Left renal pelvis (tissue), 4 donors: ENCODE data around the gene ARL6IP4. TPM values are rescaled to one million over a fixed set of nuclear protein-coding genes. Genes with fewer than 3 reads are reported as not detected.
"Not testable (repeated sequence)": the region's sequence is repeated elsewhere in the genome, so short reads cannot be mapped to it uniquely, and the experiment has no call there.

Experiments
- DNase-seq, 4 donors: peaks; one replicate each; pipeline ENCODE4 v3.0.0-alpha.2; 2013; ENCODE audit warnings: low read depth in 4 of 4, low spot score in 3 of 4
- polyA plus RNA-seq, 4 donors: library from polyadenylated mRNA; unstranded; fragments of 120-200 nt; gene quantifications; one replicate each; pipeline ENCODE4 v1.2.1, GENCODE V29; 2013; ENCODE audit not compliant: insufficient read length in 4 of 4

The ARL6IP4 gene
- polyA plus RNA-seq = 100 to 1,000 TPM; 125 to 204 (median 146) TPM

DNA sequence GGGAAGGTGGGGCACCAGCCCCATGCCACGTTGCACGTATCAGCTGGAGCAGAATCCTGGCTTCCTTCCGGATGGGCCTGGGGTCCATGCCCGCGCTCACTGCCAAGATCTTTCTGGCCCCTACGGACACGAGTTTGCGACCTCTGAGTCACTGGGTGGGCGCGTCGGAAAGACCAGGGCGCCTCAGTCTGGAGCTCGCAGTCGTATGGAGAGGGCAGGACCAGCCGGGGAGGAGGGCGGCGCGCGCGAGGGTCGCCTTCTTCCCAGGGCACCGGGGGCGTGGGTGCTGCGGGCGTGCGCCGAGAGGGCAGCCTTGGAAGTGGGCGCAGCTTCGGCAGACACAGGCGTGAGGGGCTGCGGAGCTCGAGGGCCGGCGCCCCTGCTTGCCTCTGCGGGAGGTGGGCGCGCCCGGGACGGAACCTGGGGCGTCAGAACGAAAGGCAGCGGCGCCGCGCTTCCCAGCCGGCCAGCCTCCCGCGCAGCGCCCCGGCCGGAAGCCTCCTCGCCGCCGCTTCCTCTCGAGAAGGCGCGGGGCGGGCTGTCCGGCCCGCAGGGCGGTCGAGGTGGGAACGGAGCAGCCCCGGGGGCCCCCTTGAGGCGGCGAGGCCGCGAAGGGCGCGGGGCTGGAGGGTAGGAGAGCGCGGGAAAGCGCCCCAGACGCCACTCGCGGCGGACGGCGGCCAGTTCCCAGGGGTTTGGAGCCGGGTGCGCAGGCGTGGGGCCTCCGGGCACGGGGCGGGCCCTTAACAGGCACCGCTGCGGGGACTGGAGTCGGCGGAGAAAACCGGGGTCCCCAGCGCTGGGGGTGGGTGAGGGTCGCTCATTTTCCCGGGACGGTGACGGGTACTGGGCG is at the start of gene ARL6IP4:
ARL6IP4 (plus strand) TSS at position 499 of the 853 bp plus-strand sequence. CDS start 459 bp downstream, outside the sequence.
- no peak for DNase-seq

DNA sequence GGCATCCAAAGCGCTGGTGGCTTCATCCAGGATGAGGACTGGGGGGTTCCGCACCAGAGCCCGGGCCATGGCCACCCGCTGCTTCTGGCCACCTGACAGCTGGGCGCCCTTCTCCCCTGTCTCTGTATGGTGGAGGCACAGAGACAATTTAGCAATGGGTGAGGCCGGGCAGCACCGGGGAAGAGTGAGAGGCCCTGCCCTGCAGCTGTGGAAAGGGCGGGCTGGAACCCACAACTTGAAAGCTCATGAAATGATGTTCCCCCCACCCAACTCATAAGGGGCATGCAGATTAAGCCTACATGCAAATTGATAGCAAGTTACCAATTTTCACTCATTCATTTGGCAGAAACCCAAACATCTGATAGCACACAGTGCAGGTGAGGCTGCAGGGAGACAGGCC is 48.3 kb upstream of the ARL6IP4 start:
- no peak for DNase-seq

DNA sequence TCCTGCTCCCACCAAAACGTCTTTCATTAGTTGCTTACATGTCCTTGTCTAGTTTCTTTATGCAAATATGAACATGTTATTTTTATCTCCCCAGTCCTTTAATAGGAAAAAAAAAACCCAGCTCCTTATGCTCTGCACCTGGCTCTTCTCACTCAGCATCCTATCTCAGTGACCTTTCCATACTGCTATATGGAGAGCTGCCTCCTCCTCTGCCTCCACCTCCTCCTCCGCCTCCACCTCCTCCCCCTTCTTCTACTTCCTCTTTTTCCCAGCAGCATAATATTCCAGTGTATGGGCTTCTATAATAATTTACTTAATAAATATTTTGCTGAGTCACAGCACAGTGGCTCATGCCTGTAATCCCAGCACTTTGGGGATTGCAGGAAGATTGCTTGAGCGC is 45.8 kb upstream of the ARL6IP4 start:
- no peak for DNase-seq

DNA sequence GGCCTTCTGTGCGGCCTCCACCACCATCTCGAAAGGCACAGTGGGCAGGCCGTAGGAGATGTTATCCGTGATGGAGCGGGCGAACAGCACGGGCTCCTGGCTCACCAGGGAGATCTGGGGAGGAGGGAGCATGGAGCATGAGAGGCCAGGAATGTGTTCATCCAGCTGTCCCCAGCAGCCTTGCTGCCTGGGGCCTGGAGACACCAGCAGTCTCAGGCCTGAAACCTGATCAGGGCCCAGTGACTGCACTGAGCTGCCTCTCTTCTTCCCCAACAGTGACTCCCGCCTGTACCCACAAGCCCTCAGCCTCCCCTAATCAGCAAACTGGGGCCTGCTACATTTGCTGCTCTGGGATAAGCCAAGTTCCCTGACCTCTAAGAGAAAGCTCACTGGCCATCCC is 45.2 kb upstream of the ARL6IP4 start:
- no peak for DNase-seq

DNA sequence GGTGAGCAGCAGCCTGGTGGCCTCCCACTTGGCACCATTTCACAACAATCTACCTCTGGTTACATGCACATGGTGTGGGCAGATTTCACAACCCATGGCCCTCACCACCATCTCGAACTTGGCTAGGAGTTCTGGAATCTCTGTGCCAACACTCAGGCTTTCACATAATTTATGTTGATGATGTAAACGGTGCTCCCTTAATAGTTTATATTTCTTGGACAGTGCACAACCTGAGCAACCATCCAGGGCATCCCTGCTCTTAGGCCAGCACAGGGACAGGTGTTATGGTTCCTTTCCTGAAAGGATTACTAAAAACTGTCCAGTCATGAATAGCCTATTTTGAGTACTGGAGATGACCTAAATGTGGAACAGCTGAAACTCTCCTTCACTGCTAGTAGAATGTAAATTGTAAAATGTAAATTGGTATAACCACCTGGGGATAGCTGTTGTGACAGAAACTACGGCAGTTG is 42.8 kb upstream of the ARL6IP4 start:
- no peak for DNase-seq

DNA sequence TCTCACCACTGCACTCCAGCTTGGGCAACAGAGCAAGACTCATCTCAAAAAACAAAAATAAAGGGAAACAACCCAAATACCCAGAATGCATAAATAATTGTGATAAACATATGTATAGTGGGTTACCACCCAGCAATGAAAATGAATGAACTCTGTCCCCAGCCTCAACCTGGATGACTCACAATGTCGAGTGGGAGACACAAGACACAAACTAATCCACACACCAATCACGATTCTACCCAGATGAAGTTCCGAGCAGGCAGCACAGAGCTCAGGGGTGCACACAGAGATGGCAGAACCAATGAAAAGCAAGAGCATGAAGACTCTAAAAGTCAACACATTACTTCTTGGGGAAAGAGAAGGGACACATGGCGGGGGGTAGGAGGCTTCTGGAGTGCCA is 41.4 kb upstream of the ARL6IP4 start:
- DNase-seq = no peak

DNA sequence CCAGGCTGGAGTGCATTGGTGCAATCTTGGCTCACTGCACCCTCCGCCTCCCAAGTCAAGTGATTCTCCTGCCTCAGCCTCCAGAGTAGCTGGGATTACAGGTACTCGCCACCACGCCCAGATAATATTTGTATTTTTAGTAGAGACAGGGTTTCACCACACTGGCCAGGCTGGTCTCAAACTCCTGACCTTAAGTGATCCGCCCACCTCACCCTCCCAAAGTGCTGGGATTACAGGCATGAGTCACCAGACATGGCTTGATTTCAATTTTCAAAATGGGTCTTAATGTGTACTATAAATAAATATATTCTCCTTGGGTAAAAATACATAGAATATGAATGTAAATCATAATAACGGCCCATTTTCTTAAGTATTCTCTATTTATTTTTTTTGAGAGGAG is 39.1 kb upstream of the ARL6IP4 start:
- DNase-seq = not testable (repeated sequence)

DNA sequence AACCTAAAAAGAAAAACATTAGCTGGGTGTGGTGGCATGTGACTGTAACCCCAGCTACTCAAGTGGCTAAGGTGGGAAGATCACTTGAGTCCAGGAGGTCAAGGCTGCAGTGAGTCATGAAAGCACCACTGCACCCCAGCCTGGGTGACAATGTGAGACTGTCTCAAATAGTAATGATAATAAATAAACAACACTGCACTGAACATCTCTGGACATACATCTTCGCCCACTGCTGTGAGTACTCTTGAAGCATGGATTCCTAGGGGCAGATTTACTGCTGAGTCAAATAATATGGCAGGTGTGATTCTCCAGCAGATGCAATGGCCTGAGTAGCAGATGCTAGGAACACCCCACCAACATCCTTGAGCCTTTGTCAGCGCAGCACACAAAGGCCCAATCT is 37.8 kb upstream of the ARL6IP4 start:
- DNase-seq = no peak

DNA sequence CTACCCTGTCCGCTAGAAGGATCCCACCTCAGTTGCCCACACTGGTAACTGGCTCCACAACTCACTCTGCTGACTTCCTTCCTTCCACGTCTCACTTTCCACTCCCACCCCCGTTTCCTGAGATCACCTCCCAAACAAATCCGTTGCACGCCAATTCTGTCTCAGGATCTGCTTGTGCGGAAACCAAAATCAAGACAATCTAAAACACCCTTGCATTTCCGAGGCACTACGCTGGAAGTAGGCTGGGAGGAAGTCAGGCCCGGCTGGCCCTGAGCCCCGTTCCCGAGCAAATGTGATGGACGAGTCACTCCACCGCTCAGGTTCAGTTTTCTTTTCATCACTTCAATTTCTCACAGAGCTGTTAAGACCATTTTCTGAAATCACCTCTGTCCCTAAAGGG is 37.3 kb upstream of the ARL6IP4 start:
- no peak for DNase-seq

DNA sequence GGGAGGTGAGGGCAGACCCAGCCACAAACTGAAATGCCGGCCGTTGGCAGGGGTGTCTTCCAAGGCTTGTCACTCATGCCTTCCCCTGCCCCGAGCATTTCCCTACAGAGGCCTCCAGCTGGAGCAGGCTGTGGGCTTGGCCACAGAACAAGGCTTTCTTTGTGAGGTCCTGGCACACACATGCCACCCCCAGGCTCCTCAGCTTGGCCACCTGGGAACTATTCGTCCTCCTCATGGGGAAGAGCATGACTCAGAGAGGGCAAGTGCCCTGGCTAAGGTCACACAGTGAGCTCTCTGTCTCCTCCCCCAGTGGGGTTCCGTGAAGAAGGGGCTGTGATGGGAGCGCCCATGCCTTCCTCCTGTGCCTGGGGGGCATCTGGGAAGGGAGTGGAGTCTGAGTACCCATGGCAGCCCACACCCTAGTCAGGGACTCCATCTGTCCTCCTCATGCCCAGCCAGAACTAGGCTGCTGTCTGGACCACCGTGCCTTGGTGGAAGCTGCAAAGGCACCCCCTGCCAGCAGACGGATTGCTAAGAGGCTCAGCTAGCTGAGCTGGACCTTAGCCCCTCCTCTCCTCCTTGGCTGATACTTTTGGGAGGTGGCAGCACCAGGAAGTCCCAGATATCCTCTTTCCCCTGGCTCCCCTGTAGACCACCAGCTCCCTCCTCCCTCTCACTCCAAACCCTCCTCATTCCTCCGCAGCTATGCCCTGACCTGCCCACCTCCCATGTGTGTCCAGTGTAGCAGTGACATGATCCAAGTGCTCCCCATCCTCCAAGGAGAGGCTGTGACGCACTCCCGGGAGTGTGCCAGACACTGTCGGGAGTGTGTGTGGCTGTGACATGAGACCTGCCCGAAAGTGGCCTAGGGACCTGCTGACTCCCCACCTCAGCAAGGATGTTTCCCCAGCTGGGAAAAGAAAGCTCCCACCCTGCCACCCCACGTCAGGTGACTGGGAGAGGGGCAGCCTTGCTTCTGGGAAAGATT is 35.6 kb upstream of the ARL6IP4 start:
- no peak for DNase-seq

DNA sequence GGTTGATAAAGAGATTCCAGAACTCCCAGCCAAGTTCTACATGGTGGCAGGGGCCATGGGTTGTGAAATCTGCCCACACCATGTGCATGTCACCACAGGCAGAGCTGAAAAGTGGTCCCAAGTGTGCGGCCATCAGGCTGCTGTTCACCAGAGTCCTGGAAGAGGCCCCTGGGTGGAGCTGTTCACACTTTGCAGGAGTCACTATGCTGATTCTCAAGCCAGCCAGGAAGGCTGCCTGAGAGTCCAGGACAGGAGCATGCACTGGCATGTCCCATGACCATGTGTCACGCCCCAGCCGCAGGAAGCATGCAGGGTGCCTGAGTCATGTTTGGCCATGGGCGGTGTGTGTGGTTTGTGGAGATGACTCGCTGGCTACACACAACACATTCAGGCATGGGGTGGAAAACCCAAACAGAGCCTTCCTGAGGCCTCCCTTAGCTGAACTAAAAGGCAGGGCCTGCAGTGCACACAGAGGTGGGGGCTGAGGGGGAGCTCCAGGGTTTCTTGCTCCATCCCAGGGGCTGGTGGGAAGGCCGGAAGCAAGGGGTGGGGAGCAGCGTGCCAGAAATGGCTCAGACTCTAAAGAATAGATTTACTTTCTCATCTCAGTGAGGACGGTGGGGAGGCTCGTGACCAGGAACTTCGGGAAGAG is 33.7 kb upstream of the ARL6IP4 start:
- DNase-seq = no peak

DNA sequence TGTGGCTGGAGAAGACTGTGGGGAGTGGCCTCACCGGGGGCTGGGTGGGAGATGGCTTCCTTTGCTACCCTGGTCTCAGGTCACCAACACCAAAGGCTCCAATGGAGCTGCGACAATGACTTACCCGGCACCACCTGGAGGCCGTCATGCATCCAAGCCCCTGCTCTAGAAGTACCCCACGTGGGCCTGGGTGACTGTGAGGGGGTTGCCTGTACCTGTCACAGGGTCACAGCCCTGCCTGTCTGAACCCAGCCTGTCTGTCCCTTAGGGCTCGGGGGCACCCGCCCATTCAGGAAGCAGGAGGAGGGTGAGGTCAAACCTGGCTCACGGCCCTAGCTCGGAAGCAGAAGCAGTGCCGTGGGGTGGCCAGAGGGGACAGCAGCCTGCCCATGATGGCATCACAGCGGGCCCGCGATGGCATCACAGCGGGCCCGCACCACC is 33.1 kb upstream of the ARL6IP4 start:
- DNase-seq = no peak

DNA sequence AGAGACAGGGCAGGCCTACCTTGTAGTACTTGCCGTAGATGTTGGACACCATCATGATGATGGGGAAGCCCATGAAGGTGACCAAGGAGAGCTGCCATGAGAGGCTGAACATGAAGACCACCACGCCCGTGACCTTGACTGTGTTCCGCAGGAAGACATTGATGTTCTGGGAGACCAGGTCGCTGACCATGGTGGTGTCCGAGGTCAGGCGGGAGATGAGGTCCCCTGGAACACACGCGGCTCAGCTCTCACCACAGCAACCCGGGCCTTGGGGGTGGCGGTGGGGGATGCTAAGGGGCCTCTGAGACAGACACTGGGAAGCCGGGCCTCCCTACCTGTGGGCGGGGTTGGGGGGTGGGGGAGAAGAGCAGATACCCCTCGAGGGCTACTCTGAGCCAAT is 31.9 kb upstream of the ARL6IP4 start:
- no peak for DNase-seq

DNA sequence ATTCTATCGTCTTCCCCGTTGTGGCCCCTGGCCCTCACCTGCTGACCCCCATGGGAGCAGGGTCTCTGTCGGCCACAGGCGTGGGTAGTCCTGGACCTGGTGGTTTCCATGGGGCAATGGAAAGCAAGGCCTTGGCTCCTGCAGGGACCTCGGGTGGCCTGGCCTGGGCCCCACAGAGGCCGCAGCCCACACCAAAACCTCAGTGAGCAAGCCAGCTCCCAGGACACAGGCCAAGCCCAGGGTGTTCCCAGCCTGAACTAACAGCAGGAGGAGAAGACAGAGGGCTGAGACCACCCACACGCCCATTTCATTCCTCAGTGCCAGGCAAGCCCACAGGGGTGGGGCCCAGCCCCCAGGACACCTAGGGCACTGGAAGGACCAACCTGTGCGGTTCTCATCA is 31.1 kb upstream of the ARL6IP4 start:
- no peak for DNase-seq

DNA sequence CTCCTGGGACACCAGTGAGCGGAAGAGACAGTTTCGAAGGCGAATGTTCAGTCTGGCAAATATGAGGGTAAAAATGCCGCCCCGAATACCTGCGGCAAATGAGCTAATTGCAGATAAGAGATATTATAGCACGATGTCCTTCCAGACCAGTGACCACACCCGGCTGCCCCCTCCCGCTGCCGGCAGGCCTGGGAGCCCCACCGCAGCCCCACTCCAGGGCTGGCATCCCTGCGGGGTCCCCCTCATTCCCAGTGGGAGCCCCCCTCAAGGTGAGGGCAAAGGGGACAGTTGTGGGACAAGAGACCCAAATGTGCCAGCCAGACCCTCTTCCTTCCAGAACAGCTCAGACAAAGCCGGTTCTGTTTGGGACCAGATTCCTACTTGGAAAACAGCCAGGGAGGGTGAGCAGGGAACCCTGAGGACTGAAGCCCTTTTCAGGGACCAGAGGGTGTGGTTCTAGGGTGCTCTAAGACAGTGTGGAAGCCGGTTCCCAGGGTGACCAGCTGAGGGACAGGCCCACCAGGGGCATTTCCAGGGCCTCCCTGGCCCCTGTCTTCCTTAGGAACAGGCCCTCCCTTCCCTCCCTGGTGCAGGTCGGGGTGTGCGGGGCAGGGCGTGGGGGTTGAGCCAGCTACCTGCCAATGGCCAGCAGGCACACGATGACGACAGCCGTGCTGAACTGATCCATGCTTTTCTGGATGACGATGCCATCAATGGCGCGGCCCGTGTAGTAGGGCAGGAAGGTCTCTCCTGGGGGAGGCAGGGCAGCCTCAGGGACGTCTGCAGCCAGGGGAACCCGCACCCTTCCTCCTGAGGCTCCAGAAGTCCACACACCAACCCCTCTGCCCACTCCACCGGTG is 30.4 kb upstream of the ARL6IP4 start:
- DNase-seq = no peak

DNA sequence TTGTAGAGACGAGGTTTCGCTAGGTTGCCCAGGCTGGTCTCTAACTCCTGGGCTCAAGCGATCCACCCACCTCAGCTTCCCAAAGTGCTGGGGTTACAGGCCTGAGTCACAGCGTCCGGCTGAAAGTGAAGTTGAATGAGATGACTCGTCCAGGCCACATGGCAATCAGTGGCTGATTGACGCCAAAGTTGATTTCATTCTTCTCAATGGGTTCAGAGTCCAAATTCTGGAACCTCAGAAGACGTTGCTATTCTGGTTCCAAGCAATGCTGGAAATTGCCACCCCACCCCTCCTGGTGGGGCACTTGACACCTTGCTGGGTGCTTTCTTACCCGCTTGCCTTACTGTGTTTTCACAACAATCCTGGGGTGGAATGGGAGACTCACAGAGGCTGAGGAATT is 29.1 kb upstream of the ARL6IP4 start:
- DNase-seq = no peak

DNA sequence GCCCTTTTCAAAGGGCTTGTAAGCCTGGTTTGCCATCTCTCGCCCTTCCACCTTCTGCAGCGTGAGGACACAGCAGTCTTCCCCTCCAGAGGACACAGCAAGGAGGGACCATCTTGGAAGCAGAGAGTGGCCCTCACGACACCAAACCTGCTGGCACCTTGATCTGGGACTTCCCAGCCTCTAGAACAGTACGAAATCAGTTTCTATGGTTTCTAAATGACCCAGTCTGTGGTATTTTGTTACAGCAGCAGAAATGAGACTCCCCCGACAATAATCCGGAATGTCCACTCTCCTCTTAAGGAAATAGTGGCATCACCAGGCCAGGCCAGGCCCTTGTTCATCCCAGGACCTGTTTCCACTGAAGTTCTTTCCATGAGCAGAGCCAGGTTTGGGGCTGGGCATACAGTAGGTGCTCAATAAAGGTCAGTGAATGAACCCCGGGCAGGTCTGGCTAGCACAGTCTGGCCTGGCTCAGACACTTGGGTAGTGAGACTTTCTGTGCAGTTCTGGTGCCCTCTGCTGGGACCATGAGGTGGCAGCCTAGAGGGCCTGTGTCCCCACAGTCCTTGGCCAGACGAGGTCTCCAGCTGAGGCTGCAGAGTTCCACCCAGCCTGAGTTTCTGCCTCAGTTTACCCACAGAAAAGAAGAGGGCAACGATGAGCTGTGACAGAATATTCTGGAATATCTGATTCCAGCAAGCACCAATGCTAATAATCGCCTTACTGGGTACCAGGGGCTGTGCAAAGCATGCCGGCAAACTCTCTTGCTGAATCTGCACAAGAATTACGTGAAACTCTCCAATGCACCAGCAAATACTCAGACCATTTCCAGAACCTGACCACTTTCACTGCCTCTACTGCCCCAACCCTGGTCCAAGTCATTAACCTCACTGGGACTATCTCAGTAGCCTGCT is 28.2 kb upstream of the ARL6IP4 start:
- no peak for DNase-seq

DNA sequence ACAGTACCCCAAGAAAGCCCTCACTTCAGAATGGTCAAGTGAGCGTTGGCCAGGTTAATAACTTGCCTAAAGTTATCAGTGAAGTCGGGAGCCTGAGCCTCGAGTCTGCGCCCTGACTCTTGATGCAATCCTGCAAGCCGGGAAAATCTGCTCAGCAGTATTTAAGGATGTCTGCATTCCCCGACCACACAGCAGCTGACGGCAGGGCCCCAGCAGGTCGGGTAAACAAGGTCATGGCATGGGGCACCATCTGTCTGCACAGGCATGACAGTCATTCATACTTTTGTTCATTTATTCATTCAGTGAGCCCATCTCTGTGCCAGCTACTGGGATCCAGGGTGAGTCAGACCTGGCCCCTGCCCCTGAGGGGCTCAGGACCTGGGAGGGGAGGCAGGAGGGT is 25.3 kb upstream of the ARL6IP4 start:
- DNase-seq = no peak

DNA sequence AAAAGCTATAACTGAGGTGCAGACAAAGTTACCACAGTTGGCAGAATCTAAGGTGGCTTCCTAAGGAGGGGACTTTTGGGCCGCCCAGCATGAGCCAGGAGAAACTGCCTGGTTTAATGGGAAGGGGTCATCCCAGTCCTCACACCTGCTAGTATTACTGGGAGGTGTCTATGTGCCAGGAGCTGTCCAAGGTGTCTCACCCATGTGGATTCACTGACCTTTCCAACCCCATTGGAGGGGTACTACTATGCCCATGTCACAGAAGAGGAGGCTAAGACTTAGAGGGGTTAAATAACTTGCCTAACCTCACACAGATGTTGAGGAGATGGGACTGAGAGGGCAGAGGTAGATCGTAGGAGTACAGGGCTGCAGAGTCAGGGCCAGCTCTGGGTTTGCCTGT is 24.4 kb upstream of the ARL6IP4 start:
- DNase-seq = no peak
